ENCODE measurements around the gene KATNBL1.
"Not testable (repeated sequence)": the region's sequence is repeated elsewhere in the genome, so short reads cannot be mapped to it uniquely, and the experiment has no call there.

The KATNBL1 gene

DNA sequence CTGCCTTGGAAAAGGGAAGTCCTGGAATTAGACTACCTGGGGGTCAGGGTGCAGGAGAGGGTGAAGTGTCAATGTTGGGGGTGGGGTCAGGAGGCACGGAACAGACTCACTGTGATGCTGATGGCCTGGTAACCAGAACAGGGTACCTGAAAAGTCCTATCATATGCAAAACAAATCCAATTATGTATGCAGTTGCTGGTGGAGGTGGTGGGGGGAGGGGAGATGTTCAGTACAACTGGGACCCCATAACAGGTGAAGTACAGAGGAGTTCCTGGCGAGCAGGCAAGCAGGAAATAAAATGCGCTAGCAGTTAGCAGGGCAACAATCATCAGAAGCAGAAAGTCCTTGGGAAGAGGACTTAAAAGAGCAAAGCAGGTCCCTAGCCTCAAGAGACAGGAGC is 4.2 kb upstream of the KATNBL1 start:
- no peak overlapping the region for H2BK120ac ChIP-seq (ENCODE audit: low read depth, low read length)
- no peak overlapping the region for H3K9ac ChIP-seq (ENCODE audit: low read length)
- H3K18ac ChIP-seq (ENCODE audit: low read length): no peak overlapping the region
- H4K5ac ChIP-seq (ENCODE audit: low read length): no peak overlapping the region
- H3K4me3 ChIP-seq (ENCODE audit: low read length): no peak overlapping the region
- H3K4me1 ChIP-seq (ENCODE audit: control insufficient read depth, low read depth, low read length): peaks cover 3% of the 10 kb centered on the region
- no peak overlapping the region for H3K23ac ChIP-seq (ENCODE audit: low read length)
- no peaks in the 10 kb centered on the region for H3K79me2 ChIP-seq (ENCODE audit: control insufficient read depth, insufficient read depth, low read length)
- H3K27ac ChIP-seq (ENCODE audit: low read depth, low read length): no peak overlapping the region
- no peak overlapping the region for H3K4me2 ChIP-seq (ENCODE audit: low read length)
- no peak overlapping the region for H3K4ac ChIP-seq (ENCODE audit: low read depth, low read length)
- no peak overlapping the region for H2BK5ac ChIP-seq (ENCODE audit: low read length)
- WGBS (ENCODE audit: extremely low coverage, insufficient coverage, low lambda C conversion rate): no CpG with 5 or more reads among the region's 3 CpGs
- no peak overlapping the region for H2BK15ac ChIP-seq (replicated peaks; ENCODE audit: low read depth)
- no peak overlapping the region for H3K56ac ChIP-seq (ENCODE audit: low read length)
- no peaks in the 10 kb centered on the region for H3K27me3 ChIP-seq (ENCODE audit: insufficient read depth, low read length, poor library complexity)
- no peaks in the 10 kb centered on the region for H3K36me3 ChIP-seq (ENCODE audit: control insufficient read depth, insufficient read depth, low read length)
- DNase-seq: no peak
- no peak overlapping the region for H2AK5ac ChIP-seq (ENCODE audit: low read length)
- no peaks in the 10 kb centered on the region for H3K79me1 ChIP-seq (ENCODE audit: low read length)
- no peak overlapping the region for H4K8ac ChIP-seq (ENCODE audit: low read depth, low read length)

DNA sequence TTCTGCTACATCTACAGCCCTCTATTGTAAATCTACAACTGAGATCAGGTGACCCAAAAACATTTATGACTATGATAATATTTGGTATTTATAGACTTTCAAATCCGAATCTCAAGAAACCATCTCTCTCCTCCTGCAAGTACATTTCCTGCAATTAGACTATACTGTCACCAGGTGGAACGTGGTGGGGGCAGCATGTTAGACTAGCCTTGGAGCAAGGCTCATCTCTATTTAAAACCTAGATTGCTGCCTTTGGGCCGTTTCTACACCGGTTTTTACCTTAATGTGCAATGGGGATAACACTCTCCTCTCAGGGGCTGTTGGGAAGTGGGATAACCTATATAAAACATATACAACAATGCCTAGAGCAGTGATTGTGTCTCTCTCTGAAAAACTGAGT is 3.8 kb upstream of the KATNBL1 start:
- Histone ChIP-seq H3K56ac (ENCODE audit: low read length) (no peak overlapping the region), H3K27ac (ENCODE audit: low read depth, low read length) (no peak overlapping the region), H3K9ac (ENCODE audit: low read length) (no peak overlapping the region), H4K8ac (ENCODE audit: low read depth, low read length) (no peak overlapping the region), H2AK5ac (ENCODE audit: low read length) (no peak overlapping the region), H3K79me1 (ENCODE audit: low read length) (no peaks in the 10 kb centered on the region), H3K27me3 (ENCODE audit: insufficient read depth, low read length, poor library complexity) (no peaks in the 10 kb centered on the region), H3K4me3 (ENCODE audit: low read length) (no peak overlapping the region), H3K4me2 (ENCODE audit: low read length) (no peak overlapping the region), H2BK120ac (ENCODE audit: low read depth, low read length) (no peak overlapping the region), H2BK15ac (replicated peaks; ENCODE audit: low read depth) (no peak overlapping the region), H3K36me3 (ENCODE audit: control insufficient read depth, insufficient read depth, low read length) (no peaks in the 10 kb centered on the region), H3K79me2 (ENCODE audit: control insufficient read depth, insufficient read depth, low read length) (peaks cover 2% of the 10 kb centered on the region), H3K4me1 (ENCODE audit: control insufficient read depth, low read depth, low read length) (peaks cover 3% of the 10 kb centered on the region), H4K5ac (ENCODE audit: low read length) (no peak overlapping the region), H3K18ac (ENCODE audit: low read length) (no peak overlapping the region), H3K23ac (ENCODE audit: low read length) (no peak overlapping the region), H3K4ac (ENCODE audit: low read depth, low read length) (no peak overlapping the region), H2BK5ac (ENCODE audit: low read length) (no peak overlapping the region)
- no peak for DNase-seq
- WGBS (ENCODE audit: extremely low coverage, insufficient coverage, low lambda C conversion rate): no CpG with 5 or more reads among the region's 4 CpGs

DNA sequence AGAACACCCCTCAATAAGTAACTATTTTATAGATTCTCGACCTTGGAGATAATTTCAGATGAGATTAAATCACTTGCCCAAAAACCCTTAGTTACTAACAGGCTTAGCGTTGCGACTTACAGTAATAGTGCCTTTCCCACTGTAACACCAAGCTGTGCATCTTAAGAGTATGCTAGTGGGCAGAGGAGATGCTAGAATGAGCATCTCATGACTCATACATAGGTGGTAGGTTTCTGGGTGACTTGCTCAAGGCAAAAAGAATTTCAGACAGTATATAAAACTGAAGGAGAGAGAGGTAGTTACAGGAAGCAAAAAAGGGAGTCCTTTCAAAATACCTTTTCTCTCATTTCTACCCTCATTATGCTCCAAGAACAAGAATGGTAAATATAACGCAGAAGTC is 3.9 kb downstream of the KATNBL1 start:
- Histone ChIP-seq H3K4me1 (ENCODE audit: control insufficient read depth, low read depth, low read length) (no peaks in the 10 kb centered on the region), H2AK5ac (ENCODE audit: low read length) (no peak overlapping the region), H4K5ac (ENCODE audit: low read length) (no peak overlapping the region), H3K36me3 (ENCODE audit: control insufficient read depth, insufficient read depth, low read length) (no peaks in the 10 kb centered on the region), H3K56ac (ENCODE audit: low read length) (no peak overlapping the region), H3K9ac (ENCODE audit: low read length) (no peak overlapping the region), H3K23ac (ENCODE audit: low read length) (no peak overlapping the region), H3K79me2 (ENCODE audit: control insufficient read depth, insufficient read depth, low read length) (peaks cover 23% of the 10 kb centered on the region), H3K4me2 (ENCODE audit: low read length) (no peak overlapping the region), H2BK5ac (ENCODE audit: low read length) (no peak overlapping the region), H3K18ac (ENCODE audit: low read length) (no peak overlapping the region), H3K4ac (ENCODE audit: low read depth, low read length) (no peak overlapping the region), H2BK120ac (ENCODE audit: low read depth, low read length) (no peak overlapping the region), H3K4me3 (ENCODE audit: low read length) (no peak overlapping the region), H4K8ac (ENCODE audit: low read depth, low read length) (no peak overlapping the region), H2BK15ac (replicated peaks; ENCODE audit: low read depth) (no peak overlapping the region), H3K79me1 (ENCODE audit: low read length) (peaks cover 9% of the 10 kb centered on the region), H3K27ac (ENCODE audit: low read depth, low read length) (no peak overlapping the region), H3K27me3 (ENCODE audit: insufficient read depth, low read length, poor library complexity) (no peaks in the 10 kb centered on the region)
- no CpG with 5 or more reads among the region's 4 CpGs for WGBS (ENCODE audit: extremely low coverage, insufficient coverage, low lambda C conversion rate)
- no peak for DNase-seq

DNA sequence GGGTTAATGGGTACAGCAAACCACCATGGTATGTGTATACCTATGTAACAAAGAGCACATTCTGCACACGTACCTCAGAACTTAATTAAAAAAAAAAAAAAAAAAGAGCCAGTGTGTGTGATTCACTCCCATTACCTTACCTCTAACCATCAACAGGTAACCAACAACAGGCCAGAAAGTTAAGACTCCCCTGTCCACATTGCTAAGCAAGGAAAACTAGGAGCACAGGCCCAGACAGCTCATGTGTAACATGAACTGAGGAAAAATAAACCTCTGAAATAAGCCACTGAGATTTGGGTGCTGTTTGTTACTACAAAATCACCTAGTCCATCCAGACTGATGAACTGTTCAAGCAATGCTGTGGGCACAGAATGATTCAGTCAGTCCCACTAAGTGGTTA is 6.0 kb downstream of the KATNBL1 start:
- Histone ChIP-seq H3K23ac (ENCODE audit: low read length) (no peak overlapping the region), H3K27me3 (ENCODE audit: insufficient read depth, low read length, poor library complexity) (no peaks in the 10 kb centered on the region), H3K18ac (ENCODE audit: low read length) (no peak overlapping the region), H4K5ac (ENCODE audit: low read length) (no peak overlapping the region), H3K56ac (ENCODE audit: low read length) (no peak overlapping the region), H3K4me3 (ENCODE audit: low read length) (no peak overlapping the region), H2AK5ac (ENCODE audit: low read length) (no peak overlapping the region), H3K4ac (ENCODE audit: low read depth, low read length) (no peak overlapping the region), H3K36me3 (ENCODE audit: control insufficient read depth, insufficient read depth, low read length) (no peaks in the 10 kb centered on the region), H3K4me1 (ENCODE audit: control insufficient read depth, low read depth, low read length) (no peaks in the 10 kb centered on the region), H2BK5ac (ENCODE audit: low read length) (no peak overlapping the region), H3K79me1 (ENCODE audit: low read length) (peaks cover 9% of the 10 kb centered on the region), H2BK15ac (replicated peaks; ENCODE audit: low read depth) (no peak overlapping the region), H3K79me2 (ENCODE audit: control insufficient read depth, insufficient read depth, low read length) (peaks cover 25% of the 10 kb centered on the region), H3K4me2 (ENCODE audit: low read length) (no peak overlapping the region), H3K9ac (ENCODE audit: low read length) (no peak overlapping the region), H4K8ac (ENCODE audit: low read depth, low read length) (no peak overlapping the region), H2BK120ac (ENCODE audit: low read depth, low read length) (no peak overlapping the region), H3K27ac (ENCODE audit: low read depth, low read length) (no peak overlapping the region)
- no peak for DNase-seq
- no CpG with 5 or more reads among the region's 1 CpG for WGBS (ENCODE audit: extremely low coverage, insufficient coverage, low lambda C conversion rate)

DNA sequence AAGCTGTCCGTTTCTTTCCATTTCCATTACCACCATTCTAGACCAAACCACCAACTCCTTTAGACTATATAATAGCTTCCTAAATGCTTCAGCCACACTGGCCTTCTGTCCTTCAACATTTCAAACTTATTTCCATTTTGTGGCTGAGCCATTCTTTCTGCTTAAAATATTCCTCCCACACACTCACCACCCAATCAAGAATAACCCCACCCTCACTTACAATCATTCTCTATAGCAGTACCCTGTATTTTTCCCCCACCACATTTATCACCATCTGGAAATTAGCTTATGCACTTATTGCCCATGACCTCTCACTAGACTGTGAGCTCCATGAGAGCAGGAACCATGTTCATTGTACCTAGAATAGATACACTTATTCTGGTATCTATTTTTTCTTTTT is 6.6 kb downstream of the KATNBL1 start:
- Histone ChIP-seq H4K8ac (ENCODE audit: low read depth, low read length) (no peak overlapping the region), H3K18ac (ENCODE audit: low read length) (no peak overlapping the region), H3K36me3 (ENCODE audit: control insufficient read depth, insufficient read depth, low read length) (no peaks in the 10 kb centered on the region), H3K4me3 (ENCODE audit: low read length) (no peak overlapping the region), H2BK120ac (ENCODE audit: low read depth, low read length) (no peak overlapping the region), H3K4me1 (ENCODE audit: control insufficient read depth, low read depth, low read length) (no peaks in the 10 kb centered on the region), H3K56ac (ENCODE audit: low read length) (no peak overlapping the region), H3K4me2 (ENCODE audit: low read length) (no peak overlapping the region), H3K9ac (ENCODE audit: low read length) (no peak overlapping the region), H2BK5ac (ENCODE audit: low read length) (no peak overlapping the region), H2BK15ac (replicated peaks; ENCODE audit: low read depth) (no peak overlapping the region), H3K79me2 (ENCODE audit: control insufficient read depth, insufficient read depth, low read length) (peaks cover 22% of the 10 kb centered on the region), H3K4ac (ENCODE audit: low read depth, low read length) (no peak overlapping the region), H4K5ac (ENCODE audit: low read length) (no peak overlapping the region), H3K27ac (ENCODE audit: low read depth, low read length) (no peak overlapping the region), H2AK5ac (ENCODE audit: low read length) (no peak overlapping the region), H3K27me3 (ENCODE audit: insufficient read depth, low read length, poor library complexity) (no peaks in the 10 kb centered on the region), H3K23ac (ENCODE audit: low read length) (no peak overlapping the region), H3K79me1 (ENCODE audit: low read length) (peaks cover 9% of the 10 kb centered on the region)
- WGBS (ENCODE audit: extremely low coverage, insufficient coverage, low lambda C conversion rate): no CpG with 5 or more reads among the region's 1 CpG
- DNase-seq: no peak

DNA sequence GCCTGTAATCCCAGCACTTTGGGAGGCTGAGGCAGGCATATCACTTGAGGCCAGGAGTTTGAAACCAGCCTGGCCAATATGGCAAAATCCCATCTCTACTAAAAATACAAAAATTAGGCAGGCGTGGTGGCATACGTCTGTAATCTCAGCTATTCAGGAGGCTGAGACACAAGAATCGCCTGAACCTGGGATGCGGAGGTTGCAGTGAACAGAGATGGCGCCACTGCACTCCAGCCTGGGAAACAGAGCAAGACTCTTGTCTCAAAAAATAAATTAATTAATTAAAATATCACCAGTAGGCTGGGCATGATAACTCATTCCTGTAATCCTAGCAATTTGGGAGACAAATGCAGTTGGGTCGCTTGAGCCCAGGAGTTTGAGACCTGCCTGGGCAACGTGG is 16.6 kb downstream of the KATNBL1 start:
- not testable (repeated sequence) for H3K9ac ChIP-seq (ENCODE audit: low read length); H3K4me2 ChIP-seq (ENCODE audit: low read length); H3K4me1 ChIP-seq (ENCODE audit: control insufficient read depth, low read depth, low read length); H2BK15ac ChIP-seq (replicated peaks; ENCODE audit: low read depth); H3K27ac ChIP-seq (ENCODE audit: low read depth, low read length); H3K23ac ChIP-seq (ENCODE audit: low read length); H2AK5ac ChIP-seq (ENCODE audit: low read length); H2BK120ac ChIP-seq (ENCODE audit: low read depth, low read length); H4K8ac ChIP-seq (ENCODE audit: low read depth, low read length); H4K5ac ChIP-seq (ENCODE audit: low read length); H3K4me3 ChIP-seq (ENCODE audit: low read length); H2BK5ac ChIP-seq (ENCODE audit: low read length); H3K56ac ChIP-seq (ENCODE audit: low read length); H3K79me1 ChIP-seq (ENCODE audit: low read length); H3K18ac ChIP-seq (ENCODE audit: low read length); H3K4ac ChIP-seq (ENCODE audit: low read depth, low read length); H3K27me3 ChIP-seq (ENCODE audit: insufficient read depth, low read length, poor library complexity); H3K36me3 ChIP-seq (ENCODE audit: control insufficient read depth, insufficient read depth, low read length)
- no CpG with 5 or more reads among the region's 7 CpGs for WGBS (ENCODE audit: extremely low coverage, insufficient coverage, low lambda C conversion rate)
- peaks cover 11% of the 10 kb centered on the region for H3K79me2 ChIP-seq (ENCODE audit: control insufficient read depth, insufficient read depth, low read length)
- peak; percentile 27 for DNase-seq

Measured in mesendoderm (in vitro differentiated cells).